ENCODE results near the gene VIPR2. TPM values are rescaled to one million over a fixed set of nuclear protein-coding genes. Genes with fewer than 3 reads are reported as not detected.
A peak's percentile ranks its signal among the peaks of the same experiment; 100 is the strongest.

Gene VIPR2
- total RNA-seq, 4 donors from 2014 or later: 0.59 to 0.64 (median 0.60) TPM; not detected in 1

- Histone ChIP-seq H3K36me3 (no peaks in the 10 kb centered on the region), H3K27me3 (peaks cover 6% of the 10 kb centered on the region), H3K27ac (no peak overlapping the region), H3K4me3 (no peak overlapping the region), H3K4me1 (peaks cover 11% of the 10 kb centered on the region), H3K9me3 (no peaks in the 10 kb centered on the region)
- peak in 1 of 2 donors; percentile 70 for DNase-seq (ENCODE audit: low spot score in 2 of 2)
- WGBS: 78% methylated on average over 16 of the region's 16 CpGs
- TF ChIP-seq EP300 (IDR thresholded peaks at IDR 0.05) (no peak), CTCF (IDR thresholded peaks at IDR 0.05) (no peak), POLR2AphosphoS5 (IDR thresholded peaks at IDR 0.05) (no peak), POLR2A (IDR thresholded peaks at IDR 0.05) (no peak)
Observed at GRCh38 chr7:159033956-159034355, 110.7 kb downstream of the VIPR2 start.

GRCh38 chr7:159033473-159033825 lies 111.2 kb downstream of the VIPR2 start:
- H3K9me3 ChIP-seq: no peaks in the 10 kb centered on the region
- peaks cover 11% of the 10 kb centered on the region for H3K4me1 ChIP-seq
- TF ChIP-seq POLR2AphosphoS5 (IDR thresholded peaks at IDR 0.05) (no peak), CTCF (IDR thresholded peaks at IDR 0.05) (no peak), POLR2A (IDR thresholded peaks at IDR 0.05) (no peak), EP300 (IDR thresholded peaks at IDR 0.05) (no peak)
- DNase-seq (ENCODE audit: low spot score in 2 of 2): peak in 1 of 2 donors; percentile 12
- H3K27me3 ChIP-seq: peaks cover 6% of the 10 kb centered on the region
- 87% methylated on average over 5 of the region's 5 CpGs for WGBS
- H3K36me3 ChIP-seq: no peaks in the 10 kb centered on the region
- no peak overlapping the region for H3K27ac ChIP-seq
- H3K4me3 ChIP-seq: no peak overlapping the region

GRCh38 chr7:159032753-159033472 lies 111.8 kb downstream of the VIPR2 start:
- no peaks in the 10 kb centered on the region for H3K36me3 ChIP-seq
- H3K4me1 ChIP-seq: peaks cover 15% of the 10 kb centered on the region
- H3K4me3 ChIP-seq: no peak overlapping the region
- H3K9me3 ChIP-seq: no peaks in the 10 kb centered on the region
- TF ChIP-seq POLR2AphosphoS5 (IDR thresholded peaks at IDR 0.05) (no peak), EP300 (IDR thresholded peaks at IDR 0.05) (no peak), CTCF (IDR thresholded peaks at IDR 0.05) (no peak), POLR2A (IDR thresholded peaks at IDR 0.05) (no peak)
- peaks cover 6% of the 10 kb centered on the region for H3K27me3 ChIP-seq
- WGBS: 88% methylated on average over 12 of the region's 13 CpGs
- DNase-seq (ENCODE audit: low spot score in 2 of 2): peak; percentile 35 to 74
- no peak overlapping the region for H3K27ac ChIP-seq

- DNase-seq (ENCODE audit: low spot score in 2 of 2): peak; percentile 42 to 53
- Histone ChIP-seq H3K4me3 (no peak overlapping the region), H3K9me3 (no peaks in the 10 kb centered on the region), H3K27ac (no peak overlapping the region), H3K4me1 (peaks cover 19% of the 10 kb centered on the region), H3K27me3 (peaks cover 6% of the 10 kb centered on the region), H3K36me3 (no peaks in the 10 kb centered on the region)
- WGBS: 86% methylated on average over 12 of the region's 14 CpGs
- TF ChIP-seq POLR2AphosphoS5 (IDR thresholded peaks at IDR 0.05) (no peak), EP300 (IDR thresholded peaks at IDR 0.05) (no peak), POLR2A (IDR thresholded peaks at IDR 0.05) (no peak), CTCF (IDR thresholded peaks at IDR 0.05) (no peak)
Observed at GRCh38 chr7:159032322-159032721, 112.3 kb downstream of the VIPR2 start.

GRCh38 chr7:159031750-159032149 lies 112.9 kb downstream of the VIPR2 start:
- peaks cover 6% of the 10 kb centered on the region for H3K27me3 ChIP-seq
- no peak overlapping the region for H3K27ac ChIP-seq
- WGBS: 98% methylated on average over 9 of the region's 17 CpGs
- H3K36me3 ChIP-seq: no peaks in the 10 kb centered on the region
- TF ChIP-seq EP300 (IDR thresholded peaks at IDR 0.05) (no peak), POLR2A (IDR thresholded peaks at IDR 0.05) (no peak), CTCF (IDR thresholded peaks at IDR 0.05) (no peak), POLR2AphosphoS5 (IDR thresholded peaks at IDR 0.05) (no peak)
- H3K4me3 ChIP-seq: no peak overlapping the region
- peaks cover 22% of the 10 kb centered on the region for H3K4me1 ChIP-seq
- DNase-seq (ENCODE audit: low spot score in 2 of 2): peak; percentile 54 to 72
- no peaks in the 10 kb centered on the region for H3K9me3 ChIP-seq

Data from suprapubic skin (tissue), 4 donors.